GM12878 (cell line): ENCODE measurements around the gene PPP1R3C. TPM values are rescaled to one million over a fixed set of nuclear protein-coding genes. Genes with fewer than 3 reads are reported as not detected.

Source experiments
- ATAC-seq: fragments of 200-7000 bp; cut with Tn5 transposase; 3 replicates; pipeline ENCODE4 v1.9.1; 2020; ENCODE audit warnings: mild to moderate bottlenecking, moderate library complexity
- BruUV-seq: library from RNA; stranded (reverse); fragments of 400-500 nt; replicated peaks from 2 replicates; lab custom pipeline; 2021; lab: Mats Ljungman, UMichigan
- CTCF ChIA-PET: fragments of 300-600 bp; sonication (Branson Sonifier 250); formaldehyde crosslinking; extraction: SDS; loops from one replicate; lab custom pipeline; 2021; ENCODE audit warnings: inconsistent platforms; lab: Yijun Ruan, JAX
- POLR2A ChIA-PET: fragments of 350-600 bp; formaldehyde crosslinking; extraction: SDS; loops from one replicate; lab custom pipeline; 2021; ENCODE audit warnings: inconsistent platforms; lab: Charles Lee
- RAD21 ChIA-PET: fragments of 300-600 bp; sonication (Branson Sonifier 250); formaldehyde crosslinking; loops from one replicate; lab custom pipeline; 2023; ENCODE audit warnings: antibody characterized with exemption; ENCODE audit not compliant: unreplicated experiment; lab: Charles Lee
- SMC1A ChIA-PET: fragments of 300-600 bp; sonication (Branson Sonifier 250); formaldehyde crosslinking; loops from one replicate; lab custom pipeline; 2023; ENCODE audit not compliant: unreplicated experiment, uncharacterized antibody; lab: Charles Lee
- DNase-seq: peaks from one replicate; pipeline ENCODE4 v3.0.0-alpha.2; 2011; ENCODE audit warnings: low read depth, low spot score
- FAIRE-seq: peaks from 3 replicates; lab custom pipeline; 2011; peaks lifted over from hg19 to GRCh38; lab: Jason Lieb, UNC
- H2AFZ ChIP-seq: 2 replicates; pipeline ENCODE4 v1.6.0; 2011; ENCODE audit warnings: low read depth, low read length, control low read depth; ENCODE audit not compliant: control insufficient read depth
- H3K27ac ChIP-seq: 2 replicates; pipeline ENCODE4 v1.5.1; 2011; ENCODE audit warnings: control low read depth; ENCODE audit not compliant: control insufficient read depth, insufficient read depth
- H3K27me3 ChIP-seq, 2 experiments: replicated peaks in 1 of 2; 2 replicates each; pipeline versions ENCODE4 v1.6.0 to v1.6.1; 2011; ENCODE audit warnings: low read length in 1 of 2; ENCODE audit not compliant: control insufficient read depth in 2 of 2, insufficient read depth in 2 of 2
- H3K36me3 ChIP-seq, 2 experiments: 2 replicates each; pipeline ENCODE4 v1.5.1; 2011; ENCODE audit warnings: low read length in 1 of 2; ENCODE audit not compliant: control insufficient read depth in 2 of 2, insufficient read depth in 2 of 2
- H3K4me1 ChIP-seq: 2 replicates; pipeline ENCODE4 v1.6.1; 2011; ENCODE audit warnings: mild to moderate bottlenecking, low read length, moderate library complexity, mixed read lengths; ENCODE audit not compliant: control insufficient read depth, insufficient read depth
- H3K4me2 ChIP-seq: 2 replicates; pipeline ENCODE4 v1.6.0; 2011; ENCODE audit warnings: control low read depth; ENCODE audit not compliant: control insufficient read depth, insufficient read depth
- H3K4me3 ChIP-seq: fragments of 200-600 bp; sonication (generic); 2 replicates; pipeline ENCODE4 v1.5.1; 2016
- H3K79me2 ChIP-seq: 2 replicates; pipeline ENCODE4 v1.6.0; 2011; ENCODE audit warnings: low read length; ENCODE audit not compliant: control insufficient read depth, insufficient read depth
- H3K9ac ChIP-seq: 2 replicates; pipeline ENCODE4 v1.8.0; 2011; ENCODE audit warnings: low read length, control low read depth, mixed read lengths; ENCODE audit not compliant: control insufficient read depth, insufficient read depth
- H3K9me3 ChIP-seq: replicated peaks from 3 replicates; pipeline ENCODE4 v1.5.1; 2011; ENCODE audit warnings: mild to moderate bottlenecking, low read length; ENCODE audit not compliant: control insufficient read depth, insufficient read depth
- H4K20me1 ChIP-seq: 2 replicates; pipeline ENCODE4 v1.6.0; 2011; ENCODE audit not compliant: control insufficient read depth, insufficient read depth
- CEBPB ChIP-seq, 2 experiments: fragments of 150-350 bp in 1 of 2; IDR thresholded peaks; 2 replicates each; pipeline ENCODE4 v1.6.1; 2012 to 2014; ENCODE audit warnings: low read depth in 2 of 2, low read length in 2 of 2, borderline replicate concordance in 1 of 2, inconsistent platforms in 1 of 2
- IKZF2 ChIP-seq, 2 experiments: fragments of 450-650 bp; IDR thresholded peaks; 2 replicates each; pipeline ENCODE4 v1.6.1; 2017; ENCODE audit warnings: mild to moderate bottlenecking in 2 of 2, moderate library complexity in 2 of 2
- SREBF2 ChIP-seq: IDR thresholded peaks from 2 replicates; pipeline ENCODE4 v1.6.1; 2012; ENCODE audit warnings: mild to moderate bottlenecking, low read length
- WGBS: methylation state at CpG from one replicate; pipeline ENCODE4 v1.1.6; 2016; ENCODE audit warnings: low lambda C conversion rate; ENCODE audit not compliant: insufficient replicate concordance, insufficient coverage; ENCODE audit errors: missing lambda C conversion rate; 5-methylcytosine and 5-hydroxymethylcytosine counted together
- in situ Hi-C: fragments of 300-500 bp; cut with MboI; formaldehyde crosslinking; loops from 9 replicates; pipeline ENCODE4 v1.14.3; 2018; ENCODE audit warnings: mixed read lengths
- intact Hi-C: fragments of 100-400 bp; cut with micrococcal nuclease; formaldehyde crosslinking; loops from one replicate; pipeline ENCODE4 v1.14.2; 2022; ENCODE audit not compliant: unreplicated experiment
- polyA plus RNA-seq, 11 experiments: library from polyadenylated mRNA; depleted of rRNA in 4 of 11; unstranded in 6 of 11; stranded (reverse) in 5 of 11; fragments of >200 nt; fragmentation: Nextera tagmentation in 4 of 11; fragmentation: Illumina TruSeq in 1 of 11; extraction: Ambion mirVana in 4 of 11; extraction: Trizol in 1 of 11; gene quantifications; 1 replicate in 1 of 11; 2 replicates in 10 of 11; pipeline versions ENCODE4 v1.2.1 to v1.2.3, GENCODE V29; 2011 to 2016; ENCODE audit warnings: inconsistent platforms in 2 of 11, missing spikeins in 2 of 11, low read depth in 1 of 11
- total RNA-seq, 4 experiments: library from RNA; depleted of rRNA in 3 of 4; stranded (reverse); fragments of >200 nt in 3 of 4; fragmentation: Illumina TruSeq in 1 of 4; extraction: Trizol in 1 of 4; gene quantifications; 2 replicates each; pipeline versions ENCODE4 v1.2.1 to v1.2.3, GENCODE V29; 2013 to 2021
- TF ChIP-seq, protein P1 (sequence below), 3 experiments: IDR thresholded peaks in 2 of 3; conservative IDR thresholded peaks in 1 of 3; 2 replicates each; pipeline ENCODE4 v1.5.1; 2011; ENCODE audit warnings: low read depth in 3 of 3, low read length in 3 of 3, mild to moderate bottlenecking in 3 of 3, control low read depth in 2 of 3, moderate library complexity in 2 of 3, inconsistent platforms in 1 of 3, mixed read lengths in 1 of 3; ENCODE audit not compliant: control insufficient read depth in 2 of 3, insufficient read depth in 1 of 3; ENCODE audit errors: extremely low read depth in 1 of 3

Gene PPP1R3C
- total and polyA plus RNA-seq, 10 of the 15 experiments (the other 5 are each of a cell fraction or from before 2014, with no cell fraction given), result 0.01 to 0.08 (median 0.04) TPM; not detected in 6

DNA sequence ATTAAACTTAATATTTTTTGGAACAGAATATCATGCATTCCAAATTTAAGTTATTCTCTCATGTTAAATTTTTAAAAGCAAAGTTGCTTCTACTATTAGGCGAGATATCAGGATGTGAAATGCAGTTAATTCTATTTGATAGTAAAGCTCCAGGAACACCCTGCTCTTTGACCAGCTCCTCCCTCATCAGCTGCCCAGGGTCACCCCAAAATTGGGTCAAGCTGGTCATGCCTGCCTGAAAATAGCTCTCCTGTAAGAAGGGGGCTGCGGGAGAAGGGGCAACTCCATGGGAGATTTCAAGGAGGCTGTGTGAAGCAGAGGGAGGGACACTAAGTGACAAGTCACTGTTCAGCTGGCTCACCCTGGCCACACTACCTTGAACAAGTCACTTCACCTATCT, 5.9 kb downstream of the PPP1R3C start:
- TF ChIP-seq, protein P1, sequence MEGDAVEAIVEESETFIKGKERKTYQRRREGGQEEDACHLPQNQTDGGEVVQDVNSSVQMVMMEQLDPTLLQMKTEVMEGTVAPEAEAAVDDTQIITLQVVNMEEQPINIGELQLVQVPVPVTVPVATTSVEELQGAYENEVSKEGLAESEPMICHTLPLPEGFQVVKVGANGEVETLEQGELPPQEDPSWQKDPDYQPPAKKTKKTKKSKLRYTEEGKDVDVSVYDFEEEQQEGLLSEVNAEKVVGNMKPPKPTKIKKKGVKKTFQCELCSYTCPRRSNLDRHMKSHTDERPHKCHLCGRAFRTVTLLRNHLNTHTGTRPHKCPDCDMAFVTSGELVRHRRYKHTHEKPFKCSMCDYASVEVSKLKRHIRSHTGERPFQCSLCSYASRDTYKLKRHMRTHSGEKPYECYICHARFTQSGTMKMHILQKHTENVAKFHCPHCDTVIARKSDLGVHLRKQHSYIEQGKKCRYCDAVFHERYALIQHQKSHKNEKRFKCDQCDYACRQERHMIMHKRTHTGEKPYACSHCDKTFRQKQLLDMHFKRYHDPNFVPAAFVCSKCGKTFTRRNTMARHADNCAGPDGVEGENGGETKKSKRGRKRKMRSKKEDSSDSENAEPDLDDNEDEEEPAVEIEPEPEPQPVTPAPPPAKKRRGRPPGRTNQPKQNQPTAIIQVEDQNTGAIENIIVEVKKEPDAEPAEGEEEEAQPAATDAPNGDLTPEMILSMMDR (IDR thresholded peaks at IDR 0.05 in 2 of 3, conservative IDR thresholded peaks at IDR 0.05 in 1 of 3; ENCODE audit: control insufficient read depth in 2 of 3, extremely low read depth in 1 of 3, insufficient read depth in 1 of 3, low read depth in 3 of 3, low read length in 3 of 3), result no peak
- FAIRE-seq (no peak), DNase-seq (no peak), ATAC-seq (no peak)
- ChIA-PET RAD21 (no interaction called here), SMC1A (interaction anchor here (1.4 kb wide), 1 partner anchor 10 kb away, joined by 5 read pairs; no protein-coding TSS in a partner anchor), CTCF (interaction anchor here (0.5 to 2.0 kb wide), 4 partner anchors 8 to 237 kb away, joined by 3 to 11 read pairs (median 4); no protein-coding TSS in a partner anchor), POLR2A (no interaction called here)
- 0% methylated on average over 2 of the region's 2 CpGs for whole genome bisulfite sequencing
- Histone ChIP-seq H3K27me3 (no peaks in the 10 kb centered on the region), H2AFZ (no peak overlapping the region), H3K4me3 (no peak overlapping the region), H3K27ac (no peak overlapping the region), H3K36me3 (no peaks in the 10 kb centered on the region), H3K9me3 (no peaks in the 10 kb centered on the region), H3K79me2 (no peaks in the 10 kb centered on the region), H4K20me1 (no peaks in the 10 kb centered on the region), H3K9ac (no peak overlapping the region), H3K4me1 (no peaks in the 10 kb centered on the region), H3K4me2 (no peak overlapping the region)
- in situ Hi-C loops (no loop called here), intact Hi-C loops (no loop called here)
- BruUV-seq, result no TSS peak

DNA sequence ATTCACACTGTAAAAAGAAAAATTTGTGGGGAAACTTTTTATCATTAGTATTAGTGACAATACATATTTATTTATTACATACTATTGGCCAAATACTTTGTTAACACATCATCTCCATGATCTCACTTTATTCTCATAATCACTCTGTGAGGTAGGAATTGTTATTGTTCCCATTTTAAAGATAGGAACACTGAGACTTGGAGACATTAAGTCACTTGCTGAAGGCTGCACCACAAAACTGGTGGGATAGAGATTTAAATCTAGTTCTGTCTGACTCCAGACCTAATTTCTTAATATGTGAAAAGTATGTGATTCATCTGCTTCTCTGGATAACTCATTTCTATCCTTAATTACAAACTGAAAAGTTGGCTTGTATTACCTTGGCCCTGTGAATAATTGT, 8.2 kb downstream of the PPP1R3C start:
- TF ChIP-seq IKZF2 (IDR thresholded peaks at IDR 0.05) (no peak), SREBF2 (no peak), CEBPB (IDR thresholded peaks at IDR 0.05; ENCODE audit: borderline replicate concordance in 1 of 2, low read depth in 2 of 2, low read length in 2 of 2) (no peak)
- intact Hi-C loops, result no loop called here
- H3K4me1 ChIP-seq, result no peaks in the 10 kb centered on the region
- POLR2A ChIA-PET, result no interaction called here
- H3K27me3 ChIP-seq, result no peaks in the 10 kb centered on the region; a peak in 1 of 4 replicates
- no peaks in the 10 kb centered on the region for H3K36me3 ChIP-seq
- ATAC-seq, result no peak
- CTCF ChIA-PET, result interaction anchor here (2.0 kb wide), 1 partner anchor 11 kb away, joined by 11 read pairs; no protein-coding TSS in a partner anchor
- H4K20me1 ChIP-seq, result no peaks in the 10 kb centered on the region
- SMC1A ChIA-PET, result no interaction called here
- DNase-seq, result no peak
- H2AFZ ChIP-seq, result no peak overlapping the region
- H3K27ac ChIP-seq, result no peak overlapping the region
- H3K4me2 ChIP-seq, result no peak overlapping the region
- FAIRE-seq, result no peak
- in situ Hi-C loops, result no loop called here
- H3K4me3 ChIP-seq, result no peak overlapping the region
- RAD21 ChIA-PET, result no interaction called here
- no peaks in the 10 kb centered on the region for H3K79me2 ChIP-seq
- no peaks in the 10 kb centered on the region for H3K9me3 ChIP-seq
- H3K9ac ChIP-seq, result no peak overlapping the region
- BruUV-seq, result no TSS peak
